K562 (cell line): Measurements from ENCODE around the gene PYGB. TPM values are rescaled to one million over a fixed set of nuclear protein-coding genes. Genes with fewer than 3 reads are reported as not detected.

ENCODE experiments used
- ARHGAP35 ChIP-seq: fragments of 450-650 bp; IDR thresholded peaks from 2 replicates; pipeline ENCODE4 v1.6.1; 2018; ENCODE audit not compliant: partially characterized antibody
- CBX1 ChIP-seq: sonication (generic); IDR thresholded peaks from 2 replicates; pipeline ENCODE4 v1.6.1; 2016; ENCODE audit warnings: antibody characterized with exemption, low read depth, mild to moderate bottlenecking
- CHAMP1 ChIP-seq: fragments of 450-650 bp; IDR thresholded peaks from 2 replicates; pipeline ENCODE4 v1.6.1; 2016; ENCODE audit warnings: mild to moderate bottlenecking
- FOXJ3 ChIP-seq: sonication (generic); formaldehyde crosslinking; IDR thresholded peaks from 2 replicates; pipeline ENCODE4 v1.4.0; 2020; ENCODE audit warnings: mild to moderate bottlenecking, missing genetic modification reagents
- FOXP4 ChIP-seq: sonication (generic); formaldehyde crosslinking; IDR thresholded peaks from 2 replicates; pipeline ENCODE4 v1.8.0; 2022; ENCODE audit warnings: mild to moderate bottlenecking, missing genetic modification reagents, borderline replicate concordance
- GTF2E2 ChIP-seq: fragments of 200-800 bp; sonication (Bioruptor generic); IDR thresholded peaks from 2 replicates; pipeline ENCODE4 v1.6.1; 2016; ENCODE audit warnings: missing genetic modification characterization, missing compliant biosample characterization
- KLF16 ChIP-seq: IDR thresholded peaks from 2 replicates; pipeline ENCODE4 v1.6.1; 2016; ENCODE audit warnings: antibody characterized with exemption
- MYC ChIP-seq, 2 experiments: fragments of 250-450 bp in 1 of 2; sonication (Bioruptor Pico) in 1 of 2; IDR thresholded peaks; 2 replicates each; pipeline versions ENCODE4 v1.5.1 to v1.6.1; 2012 to 2021; ENCODE audit warnings: low read depth in 2 of 2, borderline replicate concordance in 1 of 2, improper control_type of control experiment in 1 of 2, low read length in 1 of 2, mild to moderate bottlenecking in 1 of 2, moderate library complexity in 1 of 2
- RAD21 ChIP-seq, 2 experiments: fragments of 250-450 bp in 1 of 2; fragments of 450-650 bp in 1 of 2; sonication (Bioruptor Pico) in 1 of 2; formaldehyde crosslinking in 1 of 2; IDR thresholded peaks in 1 of 2; conservative IDR thresholded peaks in 1 of 2; 2 replicates each; pipeline versions ENCODE4 v1.4.0 to v1.8.0; 2020 to 2022; ENCODE audit warnings: mild to moderate bottlenecking in 2 of 2, moderate library complexity in 1 of 2
- RBFOX2 ChIP-seq: fragments of 200-400 bp; formaldehyde crosslinking; IDR thresholded peaks from 2 replicates; pipeline ENCODE4 v1.6.1; 2017; ENCODE audit warnings: low read depth, mild to moderate bottlenecking, low read length, moderate library complexity
- REST ChIP-seq, 2 experiments: fragments of 450-650 bp; formaldehyde crosslinking in 1 of 2; IDR thresholded peaks; 2 replicates each; pipeline versions ENCODE4 v1.4.0 to v1.6.1; 2014 to 2020; ENCODE audit warnings: mild to moderate bottlenecking in 2 of 2, borderline replicate concordance in 1 of 2, low read depth in 1 of 2
- SMAD3 ChIP-seq: fragments of 450-650 bp; formaldehyde crosslinking; conservative IDR thresholded peaks from 2 replicates; pipeline ENCODE4 v1.4.0; 2020; ENCODE audit warnings: mild to moderate bottlenecking
- SMC3 ChIP-seq: conservative IDR thresholded peaks from 2 replicates; pipeline ENCODE4 v1.6.1; 2011; ENCODE audit warnings: low read depth, low read length, improper control_type of control experiment; ENCODE audit not compliant: insufficient read depth
- TRIM28 ChIP-seq: fragments of 450-650 bp; IDR thresholded peaks from 2 replicates; pipeline ENCODE4 v1.6.1; 2017
- ZNF696 ChIP-seq: fragments of 250-450 bp; sonication (Bioruptor Pico); conservative IDR thresholded peaks from 2 replicates; pipeline ENCODE4 v1.4.0; 2020; ENCODE audit warnings: mild to moderate bottlenecking, moderate library complexity
- polyA plus RNA-seq, 8 experiments: library from polyadenylated mRNA; depleted of rRNA in 4 of 8; stranded (reverse) in 5 of 8; unstranded in 3 of 8; fragments of >200 nt; fragmentation: Nextera tagmentation in 2 of 8; fragmentation: Illumina TruSeq in 1 of 8; extraction: Ambion mirVana in 2 of 8; extraction: Trizol in 1 of 8; gene quantifications; 2 replicates each; pipeline versions ENCODE4 v1.2.1 to v1.2.3, GENCODE V29; 2011 to 2014; ENCODE audit warnings: inconsistent platforms in 1 of 8, missing spikeins in 1 of 8
- total RNA-seq, 7 experiments: library from RNA; depleted of rRNA in 6 of 7; stranded (reverse); fragments of >200 nt in 6 of 7; fragmentation: Illumina TruSeq in 2 of 7; extraction: Trizol in 2 of 7; gene quantifications; 2 replicates each; pipeline versions ENCODE4 v1.2.1 to v1.2.3, GENCODE V29; 2011 to 2021; ENCODE audit warnings: low replicate concordance in 1 of 7

The PYGB gene
- total and polyA plus RNA-seq, 9 of the 15 experiments (the other 6 are each of a cell fraction or from before 2014, with no cell fraction given) = 0.34 to 18.0 (median 9.8) TPM

- TF ChIP-seq CHAMP1 = no peak
- no peak for TF ChIP-seq ZNF696 (CRISPR knock-in tag)
- TF ChIP-seq ARHGAP35 = no peak
- peak; percentile 9; the same call in 1 of the 2 replicates for TF ChIP-seq REST (IDR thresholded peaks at IDR 0.05; ENCODE audit: borderline replicate concordance)
- no peak for TF ChIP-seq REST (CRISPR knock-in tag; IDR thresholded peaks at IDR 0.05; ENCODE audit: low read depth)
- TF ChIP-seq SMAD3 (CRISPR knock-in tag) = no peak
- TF ChIP-seq GTF2E2 (tag) = no peak
- TF ChIP-seq SMC3 = no peak
- no peak for TF ChIP-seq RBFOX2
- TF ChIP-seq CBX1 = no peak
- TF ChIP-seq KLF16 = no peak
- TF ChIP-seq TRIM28 = no peak
- TF ChIP-seq MYC (IDR thresholded peaks at IDR 0.05; ENCODE audit: low read depth, low read length) = peak; percentile 39; the same call in 1 of the 2 replicates
- no peak for TF ChIP-seq MYC (CRISPR knock-in tag; IDR thresholded peaks at IDR 0.05; ENCODE audit: borderline replicate concordance, low read depth)
- no peak for TF ChIP-seq FOXJ3 (CRISPR knock-in tag)
- TF ChIP-seq RAD21 (CRISPR knock-in tag; conservative IDR thresholded peaks at IDR 0.05 in 1 of 2, IDR thresholded peaks at IDR 0.05 in 1 of 2) = peak in 1 of 2 experiments; percentile 55; a peak in 3 of 4 replicates
- TF ChIP-seq FOXP4 (CRISPR knock-in tag) = no peak
These were observed 826 bp upstream of the PYGB start (continued) for GRCh38 chr20:25247000-25247517.
